ENCODE results near the gene TSPOAP1. TPM values are rescaled to one million over a fixed set of nuclear protein-coding genes. Genes with fewer than 3 reads are reported as not detected.

The TSPOAP1 gene
- total RNA-seq, 1 experiment from 2014 or later, result 0.53 TPM

DNA sequence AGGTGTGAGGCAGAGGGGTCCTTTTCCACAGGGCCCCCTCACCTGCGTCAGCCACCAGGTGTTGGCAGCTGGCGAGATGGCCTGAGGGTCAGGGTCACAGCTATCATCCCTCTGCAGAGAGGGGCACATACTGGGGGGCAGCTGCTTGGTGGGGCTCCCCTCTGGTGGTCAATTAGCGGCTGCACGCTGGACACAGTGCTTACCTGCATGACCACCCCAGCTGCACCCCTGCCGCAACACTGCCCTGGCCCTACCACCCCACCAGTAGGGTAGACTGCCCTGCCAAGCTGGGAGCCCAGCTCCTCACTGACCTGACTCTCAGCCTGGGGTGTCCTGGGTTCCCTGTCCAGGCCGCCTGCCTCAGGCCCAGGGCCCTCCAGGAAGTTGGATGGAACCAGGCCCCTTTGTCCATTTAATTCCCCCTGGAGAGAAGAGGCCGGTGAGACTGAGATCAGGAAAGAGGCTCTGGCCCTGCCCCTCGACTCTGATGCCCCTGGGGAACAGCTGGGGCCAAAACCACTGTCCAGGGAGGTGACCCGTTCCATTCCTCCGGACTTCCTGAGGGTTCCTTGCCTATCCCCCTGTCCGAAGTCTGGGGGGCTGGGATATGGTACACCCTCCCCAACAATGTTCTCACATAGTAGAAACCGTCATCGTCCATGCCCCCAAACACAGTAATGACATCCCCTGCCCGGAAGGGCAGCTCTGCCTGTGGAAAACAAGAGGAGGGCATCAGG, 23.7 kb downstream of the TSPOAP1 start:
- Histone ChIP-seq H3K27ac (no peak overlapping the region), H3K36me3 (no peaks in the 10 kb centered on the region), H3K4me1 (no peaks in the 10 kb centered on the region), H3K27me3 (peaks cover 4% of the 10 kb centered on the region; the same call in 1 of the 2 replicates), H3K9me3 (replicated peaks) (no peaks in the 10 kb centered on the region), H3K4me3 (no peak overlapping the region)
- no peak for DNase-seq

DNA sequence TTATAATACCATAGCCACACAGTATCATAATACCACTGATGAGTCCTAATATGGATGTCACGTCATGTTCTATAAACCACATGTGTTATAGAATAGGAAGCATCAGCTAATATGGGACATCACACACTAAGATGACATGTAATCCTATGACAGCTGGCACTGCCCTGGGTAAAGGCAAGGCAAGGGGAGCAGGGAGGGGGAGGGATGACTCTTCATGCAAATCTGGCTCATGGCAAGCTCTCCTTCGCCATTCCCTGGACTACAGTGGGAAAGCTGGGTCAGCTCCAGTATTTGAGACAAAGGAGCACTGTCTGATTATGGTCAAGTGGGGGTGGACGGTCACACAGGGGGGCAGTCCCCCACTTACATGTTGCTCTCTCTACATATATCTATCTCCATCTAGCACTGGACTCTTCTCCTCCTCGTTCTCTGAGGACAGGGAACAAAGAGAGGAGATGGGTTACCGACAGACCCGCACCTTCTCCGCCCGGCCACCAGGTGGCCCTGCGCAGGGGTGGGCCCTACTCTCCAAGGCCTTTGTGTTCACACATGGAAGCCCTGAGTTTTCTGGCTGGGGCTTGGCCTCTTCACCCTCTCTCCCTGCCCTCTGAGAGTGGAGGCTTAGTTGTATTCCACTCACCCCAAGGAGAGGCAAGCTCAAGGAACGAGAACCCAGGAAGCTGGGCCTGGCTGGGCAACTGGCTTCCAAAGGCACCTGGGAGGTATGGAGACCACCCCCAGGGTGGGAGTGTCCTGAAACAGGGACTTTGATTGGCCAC, 24.4 kb downstream of the TSPOAP1 start:
- peak; percentile 44 to 70 for DNase-seq
- peaks cover 4% of the 10 kb centered on the region; the same call in 1 of the 2 replicates for H3K27me3 ChIP-seq

GRCh38 chr17:58302919-58303585, 25.5 kb downstream of the TSPOAP1 start:
- Histone ChIP-seq H3K27ac (no peak overlapping the region), H3K36me3 (no peaks in the 10 kb centered on the region), H3K9me3 (replicated peaks) (no peaks in the 10 kb centered on the region), H3K4me1 (no peaks in the 10 kb centered on the region), H3K27me3 (peaks cover 4% of the 10 kb centered on the region; the same call in 1 of the 2 replicates), H3K4me3 (no peak overlapping the region)
- no peak for DNase-seq

More for the DNA sequence above, 24.4 kb downstream of the TSPOAP1 start:
- H3K4me3 ChIP-seq, result no peak overlapping the region
- no peaks in the 10 kb centered on the region for H3K9me3 ChIP-seq (replicated peaks)
- H3K4me1 ChIP-seq, result no peaks in the 10 kb centered on the region
- no peaks in the 10 kb centered on the region for H3K36me3 ChIP-seq
- no peak overlapping the region for H3K27ac ChIP-seq

- Histone ChIP-seq H3K27ac (no peak overlapping the region), H3K4me3 (no peak overlapping the region), H3K4me1 (no peaks in the 10 kb centered on the region), H3K9me3 (replicated peaks) (no peaks in the 10 kb centered on the region), H3K27me3 (0 out of 2 replicates have a peak, but pooled peaks cover 4% of the 10 kb centered on the region), H3K36me3 (no peaks in the 10 kb centered on the region)
- DNase-seq, result no peak
These were observed 26.2 kb downstream of the TSPOAP1 start for GRCh38 chr17:58302171-58302918.

DNA sequence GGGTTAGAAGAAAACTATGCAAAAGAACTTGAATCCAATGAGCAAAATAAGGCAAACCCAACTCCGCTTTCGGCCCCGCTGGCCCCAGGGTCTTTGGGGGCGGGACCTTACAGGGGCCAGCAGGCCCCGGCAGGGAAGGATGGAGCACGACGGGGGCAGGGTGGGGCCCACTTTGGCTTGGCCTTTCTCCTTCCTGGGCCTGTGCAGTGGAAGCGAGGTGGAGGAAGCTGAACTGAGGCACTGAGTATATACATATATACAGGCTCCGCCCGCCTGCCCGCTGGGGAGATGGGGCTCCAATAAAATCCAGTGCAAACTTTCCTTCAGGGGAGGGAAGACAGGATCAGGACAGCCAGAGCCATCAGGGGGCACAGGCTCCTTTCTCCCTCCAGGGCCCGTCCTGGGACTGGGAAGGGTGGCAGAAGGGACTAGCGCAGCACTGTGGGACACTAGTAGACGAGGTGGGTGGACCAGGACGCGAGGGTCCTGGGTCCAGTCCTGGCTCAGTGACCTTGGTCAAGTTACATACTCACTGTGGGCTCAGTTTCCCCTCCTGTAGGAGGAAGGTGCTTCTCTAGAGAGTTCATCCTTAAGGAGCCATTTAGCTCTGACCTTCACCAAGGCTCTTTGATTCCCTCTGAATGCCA, 27.0 kb downstream of the TSPOAP1 start:
- DNase-seq, result no peak
- no peaks in the 10 kb centered on the region for H3K9me3 ChIP-seq (replicated peaks)
- H3K4me1 ChIP-seq, result no peaks in the 10 kb centered on the region
- H3K36me3 ChIP-seq, result no peaks in the 10 kb centered on the region
- no peak overlapping the region for H3K4me3 ChIP-seq
- H3K27ac ChIP-seq, result no peak overlapping the region
- H3K27me3 ChIP-seq, result peaks cover 5% of the 10 kb centered on the region; the same call in 1 of the 2 replicates

DNA sequence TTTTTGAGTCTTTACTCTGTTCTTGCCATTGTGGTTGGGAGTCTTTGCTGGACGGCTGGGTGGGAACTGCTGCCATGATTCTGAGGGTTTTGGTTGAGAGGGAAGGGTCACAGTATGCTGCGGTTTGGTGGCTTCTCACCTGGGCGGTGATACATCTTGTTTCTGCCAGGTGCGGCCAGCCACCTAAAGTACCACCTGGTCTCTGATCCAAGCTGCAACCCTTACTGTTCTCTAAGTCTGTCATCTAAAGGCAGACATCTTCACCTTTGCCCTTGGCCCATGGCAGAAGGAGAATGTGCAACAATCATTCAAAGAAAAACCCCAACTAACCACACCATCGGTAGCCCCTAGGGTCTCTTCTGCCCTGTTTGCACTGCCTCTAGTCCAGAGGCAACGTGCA, 28.3 kb downstream of the TSPOAP1 start:
- Histone ChIP-seq H3K36me3 (no peaks in the 10 kb centered on the region), H3K9me3 (replicated peaks) (no peaks in the 10 kb centered on the region), H3K27me3 (peaks cover 7% of the 10 kb centered on the region; the same call in 1 of the 2 replicates), H3K4me1 (no peaks in the 10 kb centered on the region), H3K27ac (no peak overlapping the region), H3K4me3 (no peak overlapping the region)
- DNase-seq, result no peak

GRCh38 chr17:58294034-58294433, 34.6 kb downstream of the TSPOAP1 start:
- Histone ChIP-seq H3K9me3 (replicated peaks) (no peaks in the 10 kb centered on the region), H3K27me3 (peaks cover 4% of the 10 kb centered on the region), H3K4me3 (no peak overlapping the region), H3K27ac (no peak overlapping the region), H3K36me3 (no peaks in the 10 kb centered on the region), H3K4me1 (no peaks in the 10 kb centered on the region)
- DNase-seq, result no peak

DNA sequence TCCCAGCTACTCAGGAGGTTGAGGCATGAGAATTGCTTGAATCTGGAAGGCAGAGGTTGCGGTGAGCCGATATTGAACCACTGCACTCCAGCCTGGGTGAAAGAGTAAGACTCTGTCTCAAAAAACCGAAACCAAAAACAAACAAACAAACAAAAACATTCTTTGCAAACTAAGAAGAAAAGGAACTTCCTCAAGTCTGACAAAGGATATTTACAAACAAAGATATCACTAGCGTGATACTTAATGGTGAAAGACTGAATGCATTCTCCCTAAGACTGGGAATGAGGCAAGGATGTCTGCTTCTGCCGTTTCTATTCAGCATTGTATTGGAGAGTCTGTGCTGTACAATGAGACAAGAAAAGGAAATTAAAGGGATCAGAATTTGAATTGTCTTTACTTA, 37.3 kb downstream of the TSPOAP1 start:
- Histone ChIP-seq H3K27me3 (no peaks in the 10 kb centered on the region; the same call in 1 of the 2 replicates), H3K4me3 (no peak overlapping the region), H3K36me3 (no peaks in the 10 kb centered on the region), H3K27ac (no peak overlapping the region), H3K9me3 (replicated peaks) (no peaks in the 10 kb centered on the region), H3K4me1 (no peaks in the 10 kb centered on the region)
- DNase-seq, result no peak

DNA sequence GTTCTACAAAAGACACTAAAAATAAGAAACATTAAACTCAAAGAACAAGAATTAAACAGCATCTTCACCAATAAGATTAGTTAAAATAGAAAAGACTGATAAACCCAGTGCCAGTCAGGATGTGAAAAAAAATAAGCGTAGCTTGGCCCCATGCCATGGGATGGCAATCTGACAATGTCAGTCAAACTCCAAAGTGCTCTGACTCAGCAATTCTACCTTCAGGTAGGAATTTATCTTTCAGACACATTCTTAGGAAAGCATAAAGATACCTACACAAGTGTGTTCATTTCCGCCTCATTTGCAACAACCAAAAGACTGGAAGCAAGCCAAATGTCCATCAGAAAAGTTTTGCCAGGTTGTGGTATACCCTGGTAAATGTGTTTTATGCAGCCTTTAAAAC, 38.7 kb downstream of the TSPOAP1 start:
- no peak for DNase-seq
- Histone ChIP-seq H3K36me3 (no peaks in the 10 kb centered on the region), H3K27me3 (no peaks in the 10 kb centered on the region; the same call in 1 of the 2 replicates), H3K4me1 (no peaks in the 10 kb centered on the region), H3K9me3 (replicated peaks) (no peaks in the 10 kb centered on the region), H3K4me3 (no peak overlapping the region), H3K27ac (no peak overlapping the region)

- no peak for DNase-seq
- Histone ChIP-seq H3K27ac (no peak overlapping the region), H3K27me3 (no peaks in the 10 kb centered on the region), H3K4me1 (no peaks in the 10 kb centered on the region), H3K4me3 (no peak overlapping the region), H3K9me3 (replicated peaks) (no peaks in the 10 kb centered on the region), H3K36me3 (no peaks in the 10 kb centered on the region)
These were observed 43.2 kb downstream of the TSPOAP1 start for GRCh38 chr17:58285422-58285810.

GRCh38 chr17:58284613-58285421, 43.8 kb downstream of the TSPOAP1 start:
- H3K36me3 ChIP-seq, result no peaks in the 10 kb centered on the region
- no peak overlapping the region for H3K4me3 ChIP-seq
- H3K27me3 ChIP-seq, result no peaks in the 10 kb centered on the region
- no peak overlapping the region for H3K27ac ChIP-seq
- no peak for DNase-seq
- H3K4me1 ChIP-seq, result peaks cover 4% of the 10 kb centered on the region
- H3K9me3 ChIP-seq (replicated peaks), result no peaks in the 10 kb centered on the region

- no peak for DNase-seq
These were observed 44.7 kb downstream of the TSPOAP1 start for GRCh38 chr17:58283674-58284612.

More at GRCh38 chr17:58283674-58284612, 44.7 kb downstream of the TSPOAP1 start:
- no peak overlapping the region for H3K27ac ChIP-seq
- no peaks in the 10 kb centered on the region for H3K36me3 ChIP-seq
- peaks cover 7% of the 10 kb centered on the region for H3K4me1 ChIP-seq
- H3K4me3 ChIP-seq, result no peak overlapping the region
- H3K27me3 ChIP-seq, result no peaks in the 10 kb centered on the region
- no peaks in the 10 kb centered on the region for H3K9me3 ChIP-seq (replicated peaks)

Measured in SJCRH30 (cell line).